Dedifferentiated amniotic fluid mesenchymal stem cell (primary cell): ENCODE results near the gene C17orf107.
"Not testable (repeated sequence)": the region's sequence is repeated elsewhere in the genome, so short reads cannot be mapped to it uniquely, and the experiment has no call there.

Experiments used
- DNase-seq: peaks from one replicate; pipeline ENCODE4 v3.0.0-alpha.2; 2016; ENCODE audit errors: extremely low spot score

C17orf107 gene

GRCh38 chr17:4899341-4900230, at the start of gene C17orf107:
Gene C17orf107 (plus strand): TSS chr17:4899536. CDS start chr17:4899763, 227 bp downstream.
- DNase-seq = no peak

- no peak for DNase-seq
These were observed 49.1 kb upstream of the C17orf107 start for GRCh38 chr17:4850246-4850645.

- DNase-seq = no peak
These were observed 48.3 kb upstream of the C17orf107 start for GRCh38 chr17:4851084-4851483.

- no peak for DNase-seq
These were observed 46.6 kb upstream of the C17orf107 start for GRCh38 chr17:4852567-4853207.

- no peak for DNase-seq
These were observed 46.1 kb upstream of the C17orf107 start for GRCh38 chr17:4853208-4853671.

- no peak for DNase-seq
These were observed 45.1 kb upstream of the C17orf107 start for GRCh38 chr17:4854111-4854681.

GRCh38 chr17:4856271-4856936, 42.9 kb upstream of the C17orf107 start:
- no peak for DNase-seq

GRCh38 chr17:4856937-4857314, 42.4 kb upstream of the C17orf107 start:
- no peak for DNase-seq

GRCh38 chr17:4857347-4857746, 42.0 kb upstream of the C17orf107 start:
- not testable (repeated sequence) for DNase-seq

- no peak for DNase-seq
These were observed 41.1 kb upstream of the C17orf107 start for GRCh38 chr17:4858068-4858881.

- no peak for DNase-seq
These were observed 40.5 kb upstream of the C17orf107 start for GRCh38 chr17:4858882-4859260.

- no peak for DNase-seq
These were observed 39.3 kb upstream of the C17orf107 start for GRCh38 chr17:4859816-4860625.

GRCh38 chr17:4860651-4861050, 38.7 kb upstream of the C17orf107 start:
- no peak for DNase-seq

- no peak for DNase-seq
These were observed 38.3 kb upstream of the C17orf107 start for GRCh38 chr17:4861052-4861451.

GRCh38 chr17:4862720-4863119, 36.6 kb upstream of the C17orf107 start:
- DNase-seq = no peak

- no peak for DNase-seq
These were observed 36.0 kb upstream of the C17orf107 start for GRCh38 chr17:4863321-4863720.

GRCh38 chr17:4867535-4867934, 31.8 kb upstream of the C17orf107 start:
- not testable (repeated sequence) for DNase-seq

- DNase-seq = not testable (repeated sequence)
These were observed 30.0 kb upstream of the C17orf107 start for GRCh38 chr17:4869058-4869998.

- no peak for DNase-seq
These were observed 28.5 kb upstream of the C17orf107 start for GRCh38 chr17:4870855-4871254.
